GM19467 (cell line): ENCODE results near the gene TNFRSF1A.
"Not testable (repeated sequence)": the region's sequence is repeated elsewhere in the genome, so short reads cannot be mapped to it uniquely, and the experiment has no call there.

ENCODE experiments used
- ATAC-seq: cut with Tn5 transposase; IDR thresholded peaks from one replicate; pipeline ENCODE4 v1.9.1; 2021; ENCODE audit warnings: mild to moderate bottlenecking, moderate library complexity; ENCODE audit not compliant: unreplicated experiment

Gene TNFRSF1A

DNA sequence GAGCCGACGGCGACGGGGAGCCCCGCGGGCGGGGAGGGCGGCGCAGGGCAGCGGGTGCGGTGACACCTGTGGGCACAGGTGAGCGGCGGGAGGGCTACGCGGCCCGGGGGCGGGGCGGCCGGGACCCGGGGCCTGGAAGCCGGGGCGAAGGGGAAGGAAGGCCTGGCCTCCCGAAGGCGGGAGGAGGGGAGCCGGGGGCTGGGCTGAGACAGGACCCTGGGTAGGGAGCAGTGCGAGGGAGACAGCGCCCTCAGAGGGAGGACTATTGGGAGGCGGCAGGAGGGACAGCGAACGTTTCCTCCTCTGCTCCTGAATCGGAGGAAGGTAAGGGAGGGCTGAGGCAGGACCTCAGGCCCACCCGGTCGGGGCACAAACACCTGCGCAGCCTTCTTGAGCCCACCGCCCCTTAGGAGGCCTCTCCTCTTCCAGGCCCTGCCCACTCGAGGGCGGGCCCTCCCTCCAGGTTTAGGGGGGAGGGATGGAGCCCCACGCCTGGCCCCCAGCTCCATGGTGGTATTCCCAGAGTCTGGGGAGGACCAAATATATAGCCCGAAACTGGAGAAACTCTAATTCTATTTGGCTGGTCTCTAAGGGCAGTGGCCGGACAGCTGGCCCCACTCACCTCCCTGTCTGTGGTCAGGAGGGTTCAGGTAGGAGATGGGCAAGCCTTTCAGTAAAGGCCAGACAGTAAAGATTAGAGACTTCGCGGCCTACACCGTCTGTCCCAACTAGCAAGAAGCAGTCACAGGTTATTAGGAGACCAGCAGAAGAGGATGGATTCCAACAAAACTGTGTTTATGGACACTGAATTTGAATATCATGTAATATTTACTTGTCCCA, 30.9 kb downstream of the TNFRSF1A start:
- no peak for ATAC-seq

DNA sequence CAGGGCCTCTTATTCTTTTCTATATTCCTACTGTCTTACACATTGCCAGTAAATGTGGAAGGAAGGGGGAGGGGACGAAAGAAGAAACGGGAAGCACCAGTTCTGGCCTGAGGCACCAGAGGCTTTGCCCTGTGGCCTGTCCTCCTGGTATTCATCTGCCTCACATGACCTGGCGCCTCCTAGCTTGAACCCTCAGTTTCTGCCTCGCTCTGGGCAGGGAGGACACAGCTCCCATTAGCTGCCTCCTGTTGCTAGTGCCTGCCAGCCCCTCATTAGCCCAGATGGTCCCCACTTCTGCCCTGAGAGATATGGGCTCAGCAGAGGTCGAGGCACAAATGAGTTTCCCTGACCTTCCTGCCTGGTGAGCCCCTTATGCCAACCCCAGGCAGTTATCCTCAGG, 34.3 kb downstream of the TNFRSF1A start:
- no peak for ATAC-seq

DNA sequence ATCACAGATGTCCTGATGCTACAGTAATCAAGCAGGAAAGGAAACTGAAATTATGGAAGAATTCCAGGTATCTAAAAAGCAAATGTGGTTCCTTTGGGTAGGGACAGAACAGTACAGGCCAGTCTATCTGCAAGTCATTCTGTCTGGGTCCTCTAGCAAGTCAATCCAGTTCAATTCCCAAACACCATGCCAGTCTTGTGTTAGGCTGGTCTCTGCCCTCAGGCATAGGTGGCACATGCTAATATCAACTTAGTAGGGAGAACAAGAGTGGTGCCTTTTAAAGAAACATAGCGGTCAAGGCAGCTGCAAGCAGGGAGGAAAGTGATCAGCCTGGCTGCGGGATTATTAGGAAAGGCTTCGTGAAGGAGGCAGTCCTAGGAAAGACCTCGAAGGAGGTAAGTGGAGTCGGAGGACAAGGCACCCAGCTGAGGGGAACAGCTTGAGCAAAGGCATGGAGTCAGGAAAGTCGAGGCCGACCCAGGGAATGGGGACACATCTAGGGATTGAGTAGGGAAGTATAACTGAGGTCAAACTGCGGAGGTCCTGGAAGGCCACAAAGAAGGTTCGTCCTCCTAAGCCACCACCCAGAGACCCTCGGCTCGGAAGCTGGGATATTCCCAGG, 35.2 kb downstream of the TNFRSF1A start:
- no peak for ATAC-seq

- ATAC-seq: no peak
Measured at GRCh38 chr12:6306151-6306550, 35.7 kb downstream of the TNFRSF1A start.

DNA sequence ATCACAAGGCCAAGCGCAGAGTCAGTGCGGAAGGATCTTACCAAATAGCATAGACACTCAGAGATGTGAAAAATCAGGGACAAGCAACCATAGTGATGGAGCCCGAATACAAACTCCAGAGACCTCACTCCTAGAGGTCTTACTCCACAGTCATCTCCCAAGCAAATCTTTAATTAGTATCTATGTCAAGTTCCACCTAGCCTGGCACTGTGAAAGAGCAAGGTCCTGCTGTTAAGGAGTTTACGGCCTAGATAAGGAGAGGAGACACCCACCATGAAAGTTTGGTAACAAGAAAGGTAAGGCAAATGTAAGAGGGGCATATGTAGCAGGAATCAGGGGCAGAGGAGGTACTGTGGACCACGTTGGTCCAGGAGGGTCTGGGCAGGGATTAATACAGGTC, 38.8 kb downstream of the TNFRSF1A start:
- no peak for ATAC-seq

- no peak for ATAC-seq
Measured at GRCh38 chr12:6302621-6303020, 39.3 kb downstream of the TNFRSF1A start.

DNA sequence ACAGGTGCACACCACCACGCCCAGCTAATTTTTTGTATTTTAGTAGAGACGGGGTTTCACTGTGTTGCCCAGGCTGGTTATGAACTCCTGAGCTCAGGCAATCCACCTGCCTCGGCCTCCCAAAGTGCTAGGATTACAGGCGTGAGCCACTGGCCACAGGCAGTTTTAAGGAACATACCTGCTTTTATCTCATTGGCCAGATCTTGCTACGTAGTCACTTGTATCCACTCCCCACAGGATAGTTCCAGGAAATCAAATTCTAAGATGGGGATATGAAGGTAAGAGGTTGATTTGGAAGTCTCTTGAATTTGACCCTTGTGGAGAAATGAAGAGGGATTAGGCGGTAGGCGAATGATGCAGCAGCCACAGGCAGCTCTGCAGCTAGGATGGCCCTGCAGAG, 40.2 kb downstream of the TNFRSF1A start:
- ATAC-seq: no peak

DNA sequence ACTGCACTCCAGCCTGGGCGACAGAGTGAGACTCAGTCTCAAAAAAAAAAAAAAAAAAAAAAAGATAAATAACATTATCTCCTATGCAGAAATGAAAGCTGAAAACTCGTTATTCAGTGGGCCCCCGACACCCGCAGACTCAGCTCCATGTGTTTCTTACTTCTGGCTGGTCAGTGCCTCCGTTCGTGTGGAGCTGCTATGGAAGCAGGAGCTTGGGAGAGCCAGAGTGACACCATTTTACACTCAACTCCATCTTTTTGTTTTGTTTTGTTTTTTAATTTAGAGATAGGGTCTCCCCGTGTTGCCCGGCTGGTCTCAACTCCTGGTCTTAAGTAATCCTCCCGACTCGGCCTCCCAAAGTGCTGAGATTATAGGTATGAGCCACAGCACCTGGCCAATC, 44.7 kb downstream of the TNFRSF1A start:
- ATAC-seq: no peak

GRCh38 chr12:6295094-6295811, 46.6 kb downstream of the TNFRSF1A start:
- no peak for ATAC-seq

DNA sequence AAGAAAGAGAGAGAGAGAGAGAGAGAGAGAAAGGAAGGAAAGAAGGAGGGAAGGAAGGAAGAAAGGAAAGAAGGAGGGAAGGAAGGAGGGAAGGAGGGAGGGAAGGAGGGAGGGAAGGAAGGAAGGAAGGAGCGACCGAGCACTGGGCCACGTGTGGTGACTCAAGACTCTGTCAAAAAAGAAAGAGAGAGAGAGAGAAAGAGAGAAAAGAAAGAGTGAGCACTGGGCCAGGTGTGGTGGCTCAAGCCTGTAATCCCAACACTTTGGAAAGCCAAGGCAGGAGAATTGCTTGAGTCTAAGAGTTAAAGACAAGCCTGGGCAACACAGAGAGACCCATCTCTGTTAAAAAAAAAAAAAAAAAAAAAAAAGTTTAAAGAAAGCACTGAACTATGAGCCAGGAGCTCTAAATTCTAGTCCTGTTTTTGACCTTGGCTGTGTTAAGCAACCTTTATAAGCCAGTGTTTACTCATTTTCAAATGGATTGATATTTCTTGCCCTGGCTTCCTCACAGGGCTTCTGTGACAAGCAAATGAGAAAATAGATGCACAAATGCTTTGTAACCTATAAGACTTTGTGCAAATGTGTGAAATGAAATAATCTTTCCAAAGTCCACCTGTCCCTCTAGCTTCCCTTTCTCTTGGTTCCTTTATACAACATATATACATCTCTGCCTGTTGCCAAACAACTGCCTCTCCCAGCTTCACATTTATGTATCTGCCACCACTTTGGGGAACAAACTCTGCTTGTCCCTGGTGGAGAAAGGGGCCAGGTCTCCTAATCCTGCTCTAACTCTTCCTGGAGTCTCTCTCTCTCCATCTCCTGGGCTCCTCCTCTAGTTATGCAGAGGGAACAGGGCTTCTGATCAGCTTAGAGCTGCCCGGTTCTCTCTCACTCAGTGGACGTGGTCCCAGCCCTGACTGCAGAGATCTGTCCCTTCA, 47.5 kb downstream of the TNFRSF1A start:
- ATAC-seq: no peak

DNA sequence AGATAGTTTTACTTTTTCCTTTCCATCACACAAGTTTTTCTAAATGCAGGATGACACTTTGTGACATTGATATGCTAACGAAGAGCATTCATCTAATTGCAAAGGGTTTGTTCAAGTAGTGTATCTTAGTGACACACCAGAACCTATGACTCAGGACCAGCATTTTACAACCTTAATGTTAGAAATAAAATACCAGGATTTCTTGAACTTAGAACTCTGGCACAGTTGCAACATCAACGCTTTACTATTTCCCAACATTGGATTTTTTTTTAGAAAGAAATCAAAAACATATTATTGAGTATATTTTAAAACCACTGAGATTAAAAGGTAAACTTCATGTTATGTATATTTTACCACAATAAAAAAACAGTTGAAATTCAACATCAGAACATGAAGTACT, 49.3 kb downstream of the TNFRSF1A start:
- ATAC-seq: no peak

DNA sequence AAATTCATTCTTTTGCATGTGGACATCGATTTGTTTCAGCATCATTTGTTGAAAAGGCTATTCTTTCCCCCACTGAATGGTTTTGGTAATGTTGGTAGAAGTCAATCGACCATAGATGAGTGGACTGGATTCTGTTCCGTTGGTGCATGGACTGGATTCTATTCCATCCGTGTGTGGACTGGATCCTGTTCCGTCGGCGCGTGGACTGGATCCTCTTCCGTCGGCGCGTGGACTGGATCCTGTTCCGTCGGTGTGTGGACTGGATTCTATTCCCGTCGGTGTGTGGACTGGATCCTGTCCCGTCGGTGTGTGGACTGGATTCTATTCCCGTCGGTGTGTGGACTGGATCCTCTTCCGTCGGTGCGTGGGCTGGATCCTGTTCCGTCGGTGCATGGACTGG, 52.0 kb downstream of the TNFRSF1A start:
- not testable (repeated sequence) for ATAC-seq

DNA sequence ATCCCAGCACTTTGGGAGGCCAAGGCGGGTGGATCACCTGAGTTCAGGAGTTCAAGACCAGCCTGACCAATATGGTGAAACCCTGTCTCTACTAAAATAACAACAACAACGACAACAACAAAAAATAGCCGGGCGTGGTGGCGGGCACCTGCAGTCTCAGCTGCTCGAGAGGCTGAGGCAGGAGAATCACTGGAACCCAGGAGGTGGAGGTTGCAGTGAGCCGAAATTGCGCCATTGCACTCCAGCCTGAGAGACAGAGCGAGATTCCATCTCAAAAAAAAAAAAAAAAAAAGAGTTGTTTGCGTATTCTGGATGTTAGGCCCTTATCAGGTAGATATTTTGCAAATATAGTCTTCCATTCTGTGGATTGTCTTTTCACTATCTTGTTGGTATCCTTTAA, 52.8 kb downstream of the TNFRSF1A start:
- not testable (repeated sequence) for ATAC-seq

DNA sequence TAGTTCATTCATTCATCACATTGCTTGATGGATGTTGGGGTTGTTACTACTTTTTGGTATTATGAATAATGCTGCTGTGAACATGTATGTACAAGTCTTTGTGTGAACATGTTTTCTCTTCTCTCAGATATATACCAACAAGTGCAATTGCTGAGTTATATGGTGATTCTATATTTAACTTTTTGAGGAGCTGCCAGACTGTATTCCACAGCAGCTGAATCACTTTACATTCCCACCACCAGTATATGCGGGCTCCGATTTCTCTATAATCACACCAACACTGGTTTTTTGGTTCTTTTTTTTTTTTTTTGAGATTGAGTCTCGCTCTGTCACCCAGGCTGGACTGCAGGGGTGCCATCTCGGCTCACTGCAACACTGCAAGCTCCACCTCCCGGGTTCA, 53.6 kb downstream of the TNFRSF1A start:
- ATAC-seq: no peak

DNA sequence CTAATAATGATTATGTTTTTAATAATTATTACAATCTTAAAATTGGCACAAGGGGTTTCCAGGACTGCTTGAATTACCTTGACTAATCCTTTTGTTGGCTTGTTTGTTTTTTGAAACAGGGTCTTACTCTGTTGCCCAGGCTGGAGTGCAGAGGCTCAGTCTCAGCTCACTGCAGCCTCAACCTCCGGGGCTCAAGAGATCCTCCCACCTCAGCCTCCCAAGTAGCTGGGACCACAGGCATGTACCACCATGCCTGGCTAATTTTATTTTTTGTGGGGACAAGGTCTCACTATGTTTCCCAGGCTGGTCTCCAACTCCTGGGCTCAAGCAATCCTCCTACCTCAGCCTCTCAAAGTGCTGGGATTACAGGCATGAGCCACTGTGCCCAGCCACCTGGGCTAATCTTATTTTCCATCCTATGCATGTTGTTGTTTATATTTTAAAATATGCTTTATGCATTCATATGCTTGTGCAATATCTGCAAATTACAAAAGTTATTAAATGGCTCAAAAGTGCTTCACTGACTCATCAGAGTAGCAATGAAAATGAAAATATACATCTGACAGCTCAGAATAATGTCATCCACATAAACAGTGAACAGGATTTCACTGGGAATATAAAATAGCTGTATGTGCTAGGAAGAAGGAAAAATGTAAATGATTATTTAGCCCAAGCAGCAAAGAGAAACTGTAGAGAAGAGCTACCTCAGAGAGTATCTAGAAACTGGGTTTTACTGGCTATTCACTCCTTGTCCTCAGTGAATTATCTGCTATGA, 56.2 kb downstream of the TNFRSF1A start:
- no peak for ATAC-seq

GRCh38 chr12:6285063-6285477, 56.8 kb downstream of the TNFRSF1A start:
- no peak for ATAC-seq

- ATAC-seq: no peak
Measured at GRCh38 chr12:6284273-6284672, 57.6 kb downstream of the TNFRSF1A start.

- no peak for ATAC-seq
Measured at GRCh38 chr12:6282453-6282840, 59.4 kb downstream of the TNFRSF1A start.

- ATAC-seq: no peak
Measured at GRCh38 chr12:6281081-6281809, 60.6 kb downstream of the TNFRSF1A start.
